Neural cell (in vitro differentiated cells): Measurements from ENCODE around the gene AGO3. TPM values are rescaled to one million over a fixed set of nuclear protein-coding genes. Genes with fewer than 3 reads are reported as not detected.

Source experiments
- H2AFZ ChIP-seq: fragments of 200-600, 300-800 bp; sonication (generic), shearing (Covaris generic); 2 replicates; pipeline ENCODE4 v1.6.0; 2014; ENCODE audit warnings: low read depth, mild to moderate bottlenecking, antibody characterized with exemption, low read length, moderate library complexity
- H3F3A ChIP-seq: fragments of 200-600 bp; shearing (Covaris generic); 2 replicates; pipeline ENCODE4 v1.6.1; 2016; ENCODE audit warnings: mild to moderate bottlenecking, moderate library complexity, mixed read lengths, antibody characterized with exemption, low read length; ENCODE audit not compliant: insufficient read depth, poor library complexity, severe bottlenecking
- H3K27ac ChIP-seq: fragments of 200-600, 300-800 bp; sonication (generic), shearing (Covaris generic); 2 replicates; pipeline ENCODE4 v1.5.1; 2014; ENCODE audit warnings: mild to moderate bottlenecking, low read length, moderate library complexity
- H3K27me3 ChIP-seq: fragments of 300-800, 200-600 bp; sonication (generic), shearing (Covaris generic); 2 replicates; pipeline ENCODE4 v1.6.0; 2014; ENCODE audit warnings: mild to moderate bottlenecking, low read depth, low read length, moderate library complexity; ENCODE audit not compliant: insufficient read depth
- H3K36me3 ChIP-seq: fragments of 300-800, 200-600 bp; sonication (generic), shearing (Covaris generic); 2 replicates; pipeline ENCODE4 v1.5.1; 2014; ENCODE audit warnings: mild to moderate bottlenecking, antibody characterized with exemption, low read length, moderate library complexity; ENCODE audit not compliant: insufficient read depth
- H3K4me2 ChIP-seq: fragments of 300-800, 200-600 bp; sonication (generic), shearing (Covaris generic); 2 replicates; pipeline ENCODE4 v1.6.0; 2014; ENCODE audit warnings: mild to moderate bottlenecking, low read length
- H3K4me3 ChIP-seq: fragments of 300-800, 200-600 bp; sonication (generic), shearing (Covaris generic); 2 replicates; pipeline ENCODE4 v1.5.1; 2014; ENCODE audit warnings: mild to moderate bottlenecking, low read length, moderate library complexity
- H3K79me2 ChIP-seq: fragments of 200-600 bp; shearing (Covaris generic); replicated peaks from 2 replicates; pipeline ENCODE4 v1.6.0; 2014; ENCODE audit warnings: mild to moderate bottlenecking, low read length, moderate library complexity; ENCODE audit not compliant: insufficient read depth
- H3K9ac ChIP-seq: fragments of 300-800, 200-600 bp; sonication (generic), shearing (Covaris generic); 2 replicates; pipeline ENCODE4 v1.6.1; 2016; ENCODE audit warnings: mild to moderate bottlenecking, low read length, mixed read lengths
- H3K9me2 ChIP-seq: fragments of 200-600 bp; shearing (Covaris generic); 2 replicates; pipeline ENCODE4 v1.6.1; 2016; ENCODE audit warnings: mild to moderate bottlenecking, low read length, mixed read lengths; ENCODE audit not compliant: insufficient read depth
- H3K9me3 ChIP-seq: fragments of 200-600, 300-800 bp; sonication (generic), shearing (Covaris generic); 2 replicates; pipeline ENCODE4 v1.6.1; 2016; ENCODE audit warnings: mild to moderate bottlenecking, mixed run types, low read length, moderate library complexity, mixed read lengths
- H4K20me1 ChIP-seq: fragments of 200-600 bp; shearing (Covaris generic); 2 replicates; pipeline ENCODE4 v1.6.1; 2016; ENCODE audit warnings: mild to moderate bottlenecking, mixed run types; ENCODE audit not compliant: insufficient read depth
- EP300 ChIP-seq: fragments of 450-650 bp; conservative IDR thresholded peaks from 2 replicates; pipeline ENCODE4 v1.6.1; 2014; ENCODE audit warnings: antibody characterized with exemption, mild to moderate bottlenecking, moderate library complexity; ENCODE audit not compliant: poor library complexity, severe bottlenecking
- EZH2 ChIP-seq: fragments of 200-600, 300-800 bp; shearing (Covaris generic), sonication (generic); IDR thresholded peaks from 2 replicates; pipeline ENCODE4 v1.6.1; 2014; ENCODE audit warnings: antibody characterized with exemption, low read length, borderline replicate concordance, mild to moderate bottlenecking; ENCODE audit not compliant: insufficient read depth, poor library complexity, severe bottlenecking
- MXI1 ChIP-seq: fragments of 450-650 bp; conservative IDR thresholded peaks from 2 replicates; pipeline ENCODE4 v1.6.1; 2014; ENCODE audit warnings: antibody characterized with exemption, mild to moderate bottlenecking; ENCODE audit not compliant: poor library complexity, severe bottlenecking
- POLR2AphosphoS5 ChIP-seq: IDR thresholded peaks from 2 replicates; pipeline ENCODE4 v1.6.1; 2012
- RAD21 ChIP-seq: fragments of 450-650 bp; conservative IDR thresholded peaks from 2 replicates; pipeline ENCODE4 v1.6.1; 2014; ENCODE audit warnings: antibody characterized with exemption, mild to moderate bottlenecking, moderate library complexity
- SMC3 ChIP-seq: fragments of 450-650 bp; conservative IDR thresholded peaks from 2 replicates; pipeline ENCODE4 v1.6.1; 2014; ENCODE audit warnings: antibody characterized with exemption, mild to moderate bottlenecking, moderate library complexity; ENCODE audit not compliant: poor library complexity
- TAF1 ChIP-seq: IDR thresholded peaks from 2 replicates; pipeline ENCODE4 v1.6.1; 2012; ENCODE audit warnings: low read depth
- polyA plus RNA-seq: library from polyadenylated mRNA; depleted of rRNA; stranded (reverse); fragments of >200 nt; gene quantifications from 2 replicates; pipeline ENCODE4 v1.2.3, GENCODE V29; 2014
- TF ChIP-seq, protein P1 (sequence below): IDR thresholded peaks from 2 replicates; pipeline ENCODE4 v1.6.1; 2012; ENCODE audit warnings: borderline replicate concordance
- TF ChIP-seq, protein P2 (sequence below): fragments of 450-650 bp; IDR thresholded peaks from 2 replicates; pipeline ENCODE4 v1.5.1; 2014; ENCODE audit warnings: antibody characterized with exemption, mild to moderate bottlenecking, moderate library complexity; ENCODE audit not compliant: poor library complexity, severe bottlenecking

AGO3 gene
- polyA plus RNA-seq, 1 donor from 2014 or later = 9.4 TPM

DNA sequence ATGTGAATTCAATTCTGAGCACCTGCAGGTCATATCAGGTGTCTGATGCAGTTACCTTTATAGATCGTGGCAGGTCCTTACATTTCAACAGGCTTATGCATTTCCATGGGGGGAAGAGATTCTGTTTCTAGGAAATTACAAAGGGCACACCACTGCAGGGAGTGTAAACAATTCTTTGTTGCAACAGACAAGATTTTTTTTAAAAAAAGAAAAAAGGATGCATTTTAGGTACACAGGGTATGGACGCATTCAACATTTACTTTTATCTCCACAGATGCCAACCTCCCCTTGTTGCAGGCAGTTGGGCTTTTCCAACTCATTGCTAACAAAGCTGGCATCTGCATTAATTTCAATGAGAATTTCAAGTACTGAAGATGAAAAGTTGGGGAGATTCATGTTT, 139.4 kb downstream of the AGO3 start:
- no peaks in the 10 kb centered on the region for H3K9me3 ChIP-seq
- no peaks in the 10 kb centered on the region for H4K20me1 ChIP-seq
- TF ChIP-seq, protein P1, sequence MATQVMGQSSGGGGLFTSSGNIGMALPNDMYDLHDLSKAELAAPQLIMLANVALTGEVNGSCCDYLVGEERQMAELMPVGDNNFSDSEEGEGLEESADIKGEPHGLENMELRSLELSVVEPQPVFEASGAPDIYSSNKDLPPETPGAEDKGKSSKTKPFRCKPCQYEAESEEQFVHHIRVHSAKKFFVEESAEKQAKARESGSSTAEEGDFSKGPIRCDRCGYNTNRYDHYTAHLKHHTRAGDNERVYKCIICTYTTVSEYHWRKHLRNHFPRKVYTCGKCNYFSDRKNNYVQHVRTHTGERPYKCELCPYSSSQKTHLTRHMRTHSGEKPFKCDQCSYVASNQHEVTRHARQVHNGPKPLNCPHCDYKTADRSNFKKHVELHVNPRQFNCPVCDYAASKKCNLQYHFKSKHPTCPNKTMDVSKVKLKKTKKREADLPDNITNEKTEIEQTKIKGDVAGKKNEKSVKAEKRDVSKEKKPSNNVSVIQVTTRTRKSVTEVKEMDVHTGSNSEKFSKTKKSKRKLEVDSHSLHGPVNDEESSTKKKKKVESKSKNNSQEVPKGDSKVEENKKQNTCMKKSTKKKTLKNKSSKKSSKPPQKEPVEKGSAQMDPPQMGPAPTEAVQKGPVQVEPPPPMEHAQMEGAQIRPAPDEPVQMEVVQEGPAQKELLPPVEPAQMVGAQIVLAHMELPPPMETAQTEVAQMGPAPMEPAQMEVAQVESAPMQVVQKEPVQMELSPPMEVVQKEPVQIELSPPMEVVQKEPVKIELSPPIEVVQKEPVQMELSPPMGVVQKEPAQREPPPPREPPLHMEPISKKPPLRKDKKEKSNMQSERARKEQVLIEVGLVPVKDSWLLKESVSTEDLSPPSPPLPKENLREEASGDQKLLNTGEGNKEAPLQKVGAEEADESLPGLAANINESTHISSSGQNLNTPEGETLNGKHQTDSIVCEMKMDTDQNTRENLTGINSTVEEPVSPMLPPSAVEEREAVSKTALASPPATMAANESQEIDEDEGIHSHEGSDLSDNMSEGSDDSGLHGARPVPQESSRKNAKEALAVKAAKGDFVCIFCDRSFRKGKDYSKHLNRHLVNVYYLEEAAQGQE = no peak
- TF ChIP-seq POLR2AphosphoS5 = no peak
- no peak for TF ChIP-seq SMC3
- TF ChIP-seq, protein P2, sequence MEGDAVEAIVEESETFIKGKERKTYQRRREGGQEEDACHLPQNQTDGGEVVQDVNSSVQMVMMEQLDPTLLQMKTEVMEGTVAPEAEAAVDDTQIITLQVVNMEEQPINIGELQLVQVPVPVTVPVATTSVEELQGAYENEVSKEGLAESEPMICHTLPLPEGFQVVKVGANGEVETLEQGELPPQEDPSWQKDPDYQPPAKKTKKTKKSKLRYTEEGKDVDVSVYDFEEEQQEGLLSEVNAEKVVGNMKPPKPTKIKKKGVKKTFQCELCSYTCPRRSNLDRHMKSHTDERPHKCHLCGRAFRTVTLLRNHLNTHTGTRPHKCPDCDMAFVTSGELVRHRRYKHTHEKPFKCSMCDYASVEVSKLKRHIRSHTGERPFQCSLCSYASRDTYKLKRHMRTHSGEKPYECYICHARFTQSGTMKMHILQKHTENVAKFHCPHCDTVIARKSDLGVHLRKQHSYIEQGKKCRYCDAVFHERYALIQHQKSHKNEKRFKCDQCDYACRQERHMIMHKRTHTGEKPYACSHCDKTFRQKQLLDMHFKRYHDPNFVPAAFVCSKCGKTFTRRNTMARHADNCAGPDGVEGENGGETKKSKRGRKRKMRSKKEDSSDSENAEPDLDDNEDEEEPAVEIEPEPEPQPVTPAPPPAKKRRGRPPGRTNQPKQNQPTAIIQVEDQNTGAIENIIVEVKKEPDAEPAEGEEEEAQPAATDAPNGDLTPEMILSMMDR = no peak
- no peak for TF ChIP-seq TAF1
- no peak for TF ChIP-seq MXI1
- no peak for TF ChIP-seq RAD21
- no peak for TF ChIP-seq EZH2
- TF ChIP-seq EP300 = no peak
- no peak overlapping the region for H3K27ac ChIP-seq
- no peaks in the 10 kb centered on the region for H3F3A ChIP-seq
- H3K27me3 ChIP-seq = no peaks in the 10 kb centered on the region
- no peak overlapping the region for H2AFZ ChIP-seq
- H3K79me2 ChIP-seq = no peaks in the 10 kb centered on the region
- no peaks in the 10 kb centered on the region for H3K9me2 ChIP-seq
- H3K36me3 ChIP-seq = no peaks in the 10 kb centered on the region
- H3K9ac ChIP-seq = no peak overlapping the region
- no peak overlapping the region for H3K4me3 ChIP-seq
- no peak overlapping the region for H3K4me2 ChIP-seq

DNA sequence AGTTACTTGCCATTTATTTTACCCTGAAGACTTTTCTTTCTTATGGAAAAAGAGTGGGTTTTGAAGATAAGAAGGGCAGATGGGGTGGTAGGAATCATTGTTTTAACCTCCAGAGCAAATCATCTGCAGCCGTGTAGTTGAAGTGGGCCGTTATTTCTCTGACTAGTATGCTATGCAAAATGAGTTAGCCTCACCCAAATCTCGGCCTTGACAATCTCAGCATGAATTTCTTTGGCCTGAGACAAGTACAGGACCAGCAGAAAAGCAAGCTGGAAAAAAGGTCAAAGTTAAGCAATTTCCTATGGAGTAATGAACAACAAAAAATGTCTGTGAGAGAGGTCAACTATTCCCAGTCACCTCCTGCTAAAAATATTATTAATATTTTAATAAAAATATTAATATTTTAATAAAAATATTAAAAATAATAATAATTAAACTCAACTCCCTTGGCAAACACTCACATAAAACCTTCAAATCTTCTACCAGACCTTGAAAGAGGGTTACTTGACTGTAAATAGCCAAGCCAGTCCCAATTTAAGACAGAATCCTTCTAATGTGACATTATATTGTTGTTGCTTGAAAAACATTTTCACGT, 146.2 kb downstream of the AGO3 start:
- Histone ChIP-seq H3K27me3 (no peaks in the 10 kb centered on the region), H3F3A (no peaks in the 10 kb centered on the region), H3K4me3 (no peak overlapping the region), H4K20me1 (no peaks in the 10 kb centered on the region), H3K36me3 (no peaks in the 10 kb centered on the region), H3K9me2 (no peaks in the 10 kb centered on the region), H3K79me2 (no peaks in the 10 kb centered on the region), H3K9me3 (no peaks in the 10 kb centered on the region), H3K27ac (no peak overlapping the region), H3K4me2 (no peak overlapping the region), H3K9ac (no peak overlapping the region), H2AFZ (no peak overlapping the region)
- no peak for TF ChIP-seq EP300
- TF ChIP-seq, protein P1 = no peak
- TF ChIP-seq, protein P2 = no peak
- no peak for TF ChIP-seq POLR2AphosphoS5
- TF ChIP-seq SMC3 = no peak
- TF ChIP-seq TAF1 = no peak
